Occipital lobe (tissue), 2 donors: Measurements from ENCODE around the gene PAX9. TPM values are rescaled to one million over a fixed set of nuclear protein-coding genes. Genes with fewer than 3 reads are reported as not detected.

Source experiments
- DNase-seq: peaks from one replicate; lab custom pipeline; 2025; lab: John Stamatoyannopoulos, UW
- total RNA-seq: library from RNA; depleted of rRNA; stranded (reverse); fragments of >200 nt; gene quantifications from one replicate; pipeline ENCODE4 v1.2.3, GENCODE V29; 2014

Gene PAX9
- total RNA-seq, 1 donor from 2014 or later = under 0.01 TPM

DNA sequence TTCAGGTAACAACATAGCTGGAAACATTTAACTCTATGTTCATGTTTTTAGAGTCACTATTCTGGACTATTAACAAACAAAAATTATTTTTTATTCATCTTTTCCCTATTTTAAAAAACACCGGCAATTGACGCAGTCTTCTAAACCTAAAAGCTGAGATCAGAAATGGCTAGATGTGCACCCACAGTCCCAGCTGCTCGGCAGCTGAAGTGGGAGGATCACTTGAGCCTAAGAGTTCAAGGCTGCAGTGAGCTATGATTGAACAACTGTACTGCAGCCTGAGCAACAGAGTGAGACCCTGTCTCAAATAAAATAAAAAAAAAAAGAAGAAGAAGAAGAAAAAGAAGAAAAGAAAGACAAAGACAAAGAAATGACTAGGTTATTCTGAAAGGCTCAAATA is 64.5 kb downstream of the PAX9 start:
- DNase-seq = no peak

Other genes with a start within 250 kb of the PAX9 start
- gene NKX2-1, start 141.6 kb upstream of the PAX9 start, total RNA-seq = 0.31 TPM
- gene NKX2-8, start 79.2 kb upstream of the PAX9 start, total RNA-seq = not detected